ENCODE results near the gene GJA4. TPM values are rescaled to one million over a fixed set of nuclear protein-coding genes. Genes with fewer than 3 reads are reported as not detected.

GJA4 gene
- total RNA-seq, 1 experiment from 2014 or later = not detected

DNA sequence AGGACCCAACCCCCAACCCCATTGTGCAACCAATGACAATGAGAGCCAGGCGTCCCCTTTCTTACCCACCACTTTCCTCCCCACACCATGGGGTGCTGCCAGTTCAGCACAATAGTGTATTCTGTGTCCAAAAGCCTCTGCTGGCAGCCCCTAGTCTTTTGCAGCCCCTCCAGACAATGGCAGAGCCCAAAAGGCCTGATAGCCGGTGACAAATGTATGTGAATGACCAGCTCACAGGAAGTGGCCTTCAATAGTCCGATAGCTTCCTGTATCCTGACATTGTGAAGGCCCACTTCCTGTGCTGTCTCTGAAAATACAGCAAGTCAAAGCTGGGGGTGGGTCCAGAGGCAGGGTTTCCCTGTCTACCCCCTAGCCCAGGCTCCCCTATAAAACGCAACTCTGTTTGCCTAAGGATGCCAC lies 50.2 kb downstream of the GJA4 start:
- no peaks in the 10 kb centered on the region for H3K36me3 ChIP-seq (ENCODE audit: control insufficient read depth in 1 of 2, insufficient read depth in 2 of 2, low read length in 2 of 2)
- BruUV-seq (replicated peaks) = no TSS peak
- TF ChIP-seq EGR1 (IDR thresholded peaks at IDR 0.05; ENCODE audit: low read depth) = no peak
- TF ChIP-seq FOSL1 (IDR thresholded peaks at IDR 0.05; ENCODE audit: low read depth) = no peak
- no peak for TF ChIP-seq CBX3 (IDR thresholded peaks at IDR 0.05; ENCODE audit: low read depth)
- TF ChIP-seq, protein P1, sequence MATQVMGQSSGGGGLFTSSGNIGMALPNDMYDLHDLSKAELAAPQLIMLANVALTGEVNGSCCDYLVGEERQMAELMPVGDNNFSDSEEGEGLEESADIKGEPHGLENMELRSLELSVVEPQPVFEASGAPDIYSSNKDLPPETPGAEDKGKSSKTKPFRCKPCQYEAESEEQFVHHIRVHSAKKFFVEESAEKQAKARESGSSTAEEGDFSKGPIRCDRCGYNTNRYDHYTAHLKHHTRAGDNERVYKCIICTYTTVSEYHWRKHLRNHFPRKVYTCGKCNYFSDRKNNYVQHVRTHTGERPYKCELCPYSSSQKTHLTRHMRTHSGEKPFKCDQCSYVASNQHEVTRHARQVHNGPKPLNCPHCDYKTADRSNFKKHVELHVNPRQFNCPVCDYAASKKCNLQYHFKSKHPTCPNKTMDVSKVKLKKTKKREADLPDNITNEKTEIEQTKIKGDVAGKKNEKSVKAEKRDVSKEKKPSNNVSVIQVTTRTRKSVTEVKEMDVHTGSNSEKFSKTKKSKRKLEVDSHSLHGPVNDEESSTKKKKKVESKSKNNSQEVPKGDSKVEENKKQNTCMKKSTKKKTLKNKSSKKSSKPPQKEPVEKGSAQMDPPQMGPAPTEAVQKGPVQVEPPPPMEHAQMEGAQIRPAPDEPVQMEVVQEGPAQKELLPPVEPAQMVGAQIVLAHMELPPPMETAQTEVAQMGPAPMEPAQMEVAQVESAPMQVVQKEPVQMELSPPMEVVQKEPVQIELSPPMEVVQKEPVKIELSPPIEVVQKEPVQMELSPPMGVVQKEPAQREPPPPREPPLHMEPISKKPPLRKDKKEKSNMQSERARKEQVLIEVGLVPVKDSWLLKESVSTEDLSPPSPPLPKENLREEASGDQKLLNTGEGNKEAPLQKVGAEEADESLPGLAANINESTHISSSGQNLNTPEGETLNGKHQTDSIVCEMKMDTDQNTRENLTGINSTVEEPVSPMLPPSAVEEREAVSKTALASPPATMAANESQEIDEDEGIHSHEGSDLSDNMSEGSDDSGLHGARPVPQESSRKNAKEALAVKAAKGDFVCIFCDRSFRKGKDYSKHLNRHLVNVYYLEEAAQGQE (IDR thresholded peaks at IDR 0.05; ENCODE audit: low read depth) = no peak
- no peak for TF ChIP-seq RAD21 (IDR thresholded peaks at IDR 0.05; ENCODE audit: low read depth)
- TF ChIP-seq TCF7L2 (IDR thresholded peaks at IDR 0.05; ENCODE audit: borderline replicate concordance, extremely low read depth, insufficient read depth, insufficient read length) = no peak
- no peak for TF ChIP-seq ZFX (IDR thresholded peaks at IDR 0.05)
- ChIA-PET POLR2A (no interaction called here), RAD21 (ENCODE audit: low non-redundant PET in 1 of 2, low total read pairs in 2 of 2, uncharacterized antibody in 2 of 2, unreplicated experiment in 2 of 2) (no interaction called here), CTCF (interaction anchor here (0.6 kb wide), 1 partner anchor 26 kb away, joined by 3 read pairs; no protein-coding TSS in a partner anchor)
- H3K9ac ChIP-seq (ENCODE audit: low read length) = no peak overlapping the region
- H3K4me3 ChIP-seq (replicated peaks in 1 of 2; ENCODE audit: low read depth in 1 of 2, low read length in 2 of 2) = no peak overlapping the region
- H3K4me2 ChIP-seq (ENCODE audit: low read length) = no peak overlapping the region
- H3K79me2 ChIP-seq (ENCODE audit: insufficient read depth, low read length) = no peaks in the 10 kb centered on the region
- ATAC-seq (no peak), DNase-seq (ENCODE audit: low read depth, low spot score) (no peak)
- H4K20me1 ChIP-seq (ENCODE audit: insufficient read depth) = no peaks in the 10 kb centered on the region
- no peaks in the 10 kb centered on the region for H3K9me3 ChIP-seq (ENCODE audit: control insufficient read depth in 1 of 2, insufficient read depth in 1 of 2, low read depth in 1 of 2, low read length in 2 of 2)
- no peaks in the 10 kb centered on the region for H3K27me3 ChIP-seq (ENCODE audit: insufficient read depth, low read length)
- H3K9me2 ChIP-seq (ENCODE audit: insufficient read depth) = no peaks in the 10 kb centered on the region
- H2AFZ ChIP-seq (ENCODE audit: low read depth, low read length, poor library complexity, severe bottlenecking) = no peak overlapping the region
- H3K27ac ChIP-seq (ENCODE audit: low read depth, low read length) = no peak overlapping the region
- H3K4me1 ChIP-seq (ENCODE audit: control insufficient read depth in 1 of 2, insufficient read depth in 2 of 2, low read length in 2 of 2) = no peaks in the 10 kb centered on the region
- intact Hi-C loops (cut with micrococcal nuclease) = no loop called here
